WTC11 (cell line): ENCODE measurements around the gene HOXD8. TPM values are rescaled to one million over a fixed set of nuclear protein-coding genes. Genes with fewer than 3 reads are reported as not detected.

Experiments
- ATAC-seq: fragments of 200-7000 bp; cut with Tn5 transposase; 2 replicates; pipeline ENCODE4 v1.10.0; 2021; ENCODE audit warnings: mild to moderate bottlenecking, moderate library complexity
- CTCF ChIA-PET: fragments of 300-600 bp; sonication (Branson Sonifier 250); formaldehyde crosslinking; loops from one replicate; lab custom pipeline; 2021; ENCODE audit warnings: antibody characterized with exemption; lab: Charles Lee
- POLR2A ChIA-PET: fragments of 350-600 bp; sonication (Branson Sonifier 250); formaldehyde crosslinking; loops from one replicate; lab custom pipeline; 2021; ENCODE audit warnings: antibody characterized with exemption; lab: Charles Lee
- DNase-seq: peaks from one replicate; pipeline ENCODE4 v3.0.0; 2021; ENCODE audit warnings: low spot score
- H3K27ac Mint-ChIP-seq: 2 replicates; pipeline ENCODE4 v1.8.0; 2021; ENCODE audit warnings: mixed read lengths
- H3K27me3 Mint-ChIP-seq: 2 replicates; pipeline ENCODE4 v1.8.0; 2021; ENCODE audit warnings: low read depth, mild to moderate bottlenecking, moderate library complexity, mixed read lengths
- H3K36me3 Mint-ChIP-seq: 2 replicates; pipeline ENCODE4 v1.8.0; 2021; ENCODE audit warnings: mixed read lengths
- H3K4me1 Mint-ChIP-seq: 2 replicates; pipeline ENCODE4 v1.8.0; 2022; ENCODE audit warnings: mixed read lengths
- H3K4me3 Mint-ChIP-seq: 2 replicates; pipeline ENCODE4 v1.8.0; 2021; ENCODE audit warnings: mild to moderate bottlenecking, moderate library complexity, mixed read lengths
- H3K9me3 Mint-ChIP-seq: 2 replicates; pipeline ENCODE4 v1.8.0; 2021; ENCODE audit warnings: mixed read lengths
- FOXP1 ChIP-seq: sonication (generic); formaldehyde crosslinking; IDR thresholded peaks from 2 replicates; pipeline ENCODE4 v1.8.0; 2022; ENCODE audit warnings: missing genetic modification reagents, mild to moderate bottlenecking, moderate library complexity, borderline replicate concordance
- GABPB1 ChIP-seq: sonication (generic); formaldehyde crosslinking; IDR thresholded peaks from 2 replicates; pipeline ENCODE4 v1.8.1; 2023; ENCODE audit warnings: mild to moderate bottlenecking, missing genetic modification reagents
- HMGA2 ChIP-seq: fragments of 250-450 bp; sonication (Bioruptor Pico); IDR thresholded peaks from 2 replicates; pipeline ENCODE4 v1.4.0; 2021; ENCODE audit warnings: mild to moderate bottlenecking, moderate library complexity
- NFATC4 ChIP-seq: fragments of 250-450 bp; sonication (Bioruptor Pico); IDR thresholded peaks from 2 replicates; pipeline ENCODE4 v1.9.0; 2021; ENCODE audit warnings: mild to moderate bottlenecking
- NFE2L1 ChIP-seq: sonication (generic); formaldehyde crosslinking; IDR thresholded peaks from 2 replicates; pipeline ENCODE4 v1.8.1; 2023; ENCODE audit warnings: missing genetic modification reagents
- NR3C1 ChIP-seq: sonication (generic); formaldehyde crosslinking; conservative IDR thresholded peaks from 2 replicates; pipeline ENCODE4 v1.8.1; 2023; ENCODE audit warnings: low read depth, mild to moderate bottlenecking, missing genetic modification reagents
- total RNA-seq: library from RNA; stranded (reverse); gene quantifications from 3 replicates; pipeline ENCODE4 v1.2.3, GENCODE V29; 2021
- TF ChIP-seq, protein P1 (sequence below): sonication (generic); formaldehyde crosslinking; IDR thresholded peaks from 2 replicates; pipeline ENCODE4 v1.8.0; 2022; ENCODE audit warnings: mild to moderate bottlenecking, missing genetic modification reagents
- TF ChIP-seq, protein P2 (sequence below): fragments of 200-600 bp; IDR thresholded peaks from 2 replicates; pipeline ENCODE4 v1.8.0; 2022; ENCODE audit warnings: antibody characterized with exemption
- TF ChIP-seq, protein P3 (sequence below): sonication (generic); formaldehyde crosslinking; IDR thresholded peaks from 2 replicates; pipeline ENCODE4 v1.8.0; 2023; ENCODE audit warnings: missing genetic modification reagents, mild to moderate bottlenecking, borderline replicate concordance
- TF ChIP-seq, protein P4 (sequence below): sonication (generic); formaldehyde crosslinking; IDR thresholded peaks from 2 replicates; pipeline ENCODE4 v1.8.0; 2022; ENCODE audit warnings: mild to moderate bottlenecking, missing genetic modification reagents
- TF ChIP-seq, protein P5 (sequence below): sonication (generic); formaldehyde crosslinking; IDR thresholded peaks from 2 replicates; pipeline ENCODE4 v1.8.1; 2023; ENCODE audit warnings: mild to moderate bottlenecking, moderate library complexity, missing genetic modification reagents
- TF ChIP-seq, protein P6 (sequence below): sonication (generic); formaldehyde crosslinking; IDR thresholded peaks from 2 replicates; pipeline ENCODE4 v1.8.0; 2022; ENCODE audit warnings: missing genetic modification reagents
- TF ChIP-seq, protein P7 (sequence below): sonication (generic); formaldehyde crosslinking; IDR thresholded peaks from 2 replicates; pipeline ENCODE4 v1.8.1; 2022; ENCODE audit warnings: low read depth, missing genetic modification reagents, borderline replicate concordance

HOXD8 gene
- total RNA-seq, 1 experiment from 2014 or later: not detected

DNA sequence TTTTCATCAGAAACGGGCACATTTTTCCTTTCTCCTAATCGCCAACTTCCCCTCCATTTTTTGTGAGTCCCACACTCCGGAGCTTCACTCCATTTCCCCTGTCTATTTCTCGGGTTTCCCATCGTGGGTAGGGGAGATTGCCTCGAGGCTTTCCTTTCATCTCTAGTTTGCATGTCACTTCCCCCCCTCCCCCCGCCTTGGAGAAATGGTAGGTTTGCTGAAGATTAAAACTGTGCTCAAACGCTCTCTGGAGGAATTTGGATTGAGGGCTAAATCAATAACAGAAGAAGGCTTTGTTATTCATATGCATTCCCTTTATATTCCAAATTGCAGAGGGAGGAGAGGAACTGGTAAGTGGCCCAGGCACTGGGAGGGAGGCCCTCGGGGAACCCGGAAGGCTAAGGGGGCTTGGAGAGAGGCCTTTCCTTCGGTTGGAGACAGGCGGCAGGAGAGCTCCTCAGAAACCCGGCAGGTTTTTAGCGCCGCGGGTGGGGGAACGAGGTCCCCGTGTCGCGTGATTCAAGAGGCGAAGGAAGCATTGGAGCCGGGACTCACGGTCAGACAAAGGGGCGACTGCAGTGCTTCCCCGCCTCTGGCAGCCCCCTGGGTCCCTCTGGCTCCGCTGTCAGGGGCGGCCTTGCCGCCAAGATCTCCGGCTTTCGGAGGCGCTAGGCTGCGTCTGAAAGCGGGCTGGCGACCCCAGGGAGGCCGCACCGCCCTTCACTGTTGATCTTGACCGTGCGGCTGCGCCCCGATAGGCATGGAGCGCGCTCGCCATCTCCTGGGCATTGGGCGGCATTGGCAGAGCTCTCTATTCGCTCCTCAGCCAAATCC, 32.3 kb upstream of the HOXD8 start:
- Mint-ChIP-seq H3K4me3 (peak overlapping the region; percentile 65), H3K4me1 (peaks cover 65% of the 10 kb centered on the region), H3K36me3 (peaks cover 2% of the 10 kb centered on the region; the same call in 1 of the 2 replicates), H3K9me3 (no peaks in the 10 kb centered on the region), H3K27ac (peak overlapping the region; percentile 37; the same call in 1 of the 2 replicates), H3K27me3 (peaks cover 96% of the 10 kb centered on the region)
- TF ChIP-seq, protein P1, sequence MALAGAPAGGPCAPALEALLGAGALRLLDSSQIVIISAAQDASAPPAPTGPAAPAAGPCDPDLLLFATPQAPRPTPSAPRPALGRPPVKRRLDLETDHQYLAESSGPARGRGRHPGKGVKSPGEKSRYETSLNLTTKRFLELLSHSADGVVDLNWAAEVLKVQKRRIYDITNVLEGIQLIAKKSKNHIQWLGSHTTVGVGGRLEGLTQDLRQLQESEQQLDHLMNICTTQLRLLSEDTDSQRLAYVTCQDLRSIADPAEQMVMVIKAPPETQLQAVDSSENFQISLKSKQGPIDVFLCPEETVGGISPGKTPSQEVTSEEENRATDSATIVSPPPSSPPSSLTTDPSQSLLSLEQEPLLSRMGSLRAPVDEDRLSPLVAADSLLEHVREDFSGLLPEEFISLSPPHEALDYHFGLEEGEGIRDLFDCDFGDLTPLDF (CRISPR knock-in tag): no peak
- TF ChIP-seq, protein P2, sequence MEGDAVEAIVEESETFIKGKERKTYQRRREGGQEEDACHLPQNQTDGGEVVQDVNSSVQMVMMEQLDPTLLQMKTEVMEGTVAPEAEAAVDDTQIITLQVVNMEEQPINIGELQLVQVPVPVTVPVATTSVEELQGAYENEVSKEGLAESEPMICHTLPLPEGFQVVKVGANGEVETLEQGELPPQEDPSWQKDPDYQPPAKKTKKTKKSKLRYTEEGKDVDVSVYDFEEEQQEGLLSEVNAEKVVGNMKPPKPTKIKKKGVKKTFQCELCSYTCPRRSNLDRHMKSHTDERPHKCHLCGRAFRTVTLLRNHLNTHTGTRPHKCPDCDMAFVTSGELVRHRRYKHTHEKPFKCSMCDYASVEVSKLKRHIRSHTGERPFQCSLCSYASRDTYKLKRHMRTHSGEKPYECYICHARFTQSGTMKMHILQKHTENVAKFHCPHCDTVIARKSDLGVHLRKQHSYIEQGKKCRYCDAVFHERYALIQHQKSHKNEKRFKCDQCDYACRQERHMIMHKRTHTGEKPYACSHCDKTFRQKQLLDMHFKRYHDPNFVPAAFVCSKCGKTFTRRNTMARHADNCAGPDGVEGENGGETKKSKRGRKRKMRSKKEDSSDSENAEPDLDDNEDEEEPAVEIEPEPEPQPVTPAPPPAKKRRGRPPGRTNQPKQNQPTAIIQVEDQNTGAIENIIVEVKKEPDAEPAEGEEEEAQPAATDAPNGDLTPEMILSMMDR: peak; percentile 74
- TF ChIP-seq NFATC4: no peak
- TF ChIP-seq, protein P3, sequence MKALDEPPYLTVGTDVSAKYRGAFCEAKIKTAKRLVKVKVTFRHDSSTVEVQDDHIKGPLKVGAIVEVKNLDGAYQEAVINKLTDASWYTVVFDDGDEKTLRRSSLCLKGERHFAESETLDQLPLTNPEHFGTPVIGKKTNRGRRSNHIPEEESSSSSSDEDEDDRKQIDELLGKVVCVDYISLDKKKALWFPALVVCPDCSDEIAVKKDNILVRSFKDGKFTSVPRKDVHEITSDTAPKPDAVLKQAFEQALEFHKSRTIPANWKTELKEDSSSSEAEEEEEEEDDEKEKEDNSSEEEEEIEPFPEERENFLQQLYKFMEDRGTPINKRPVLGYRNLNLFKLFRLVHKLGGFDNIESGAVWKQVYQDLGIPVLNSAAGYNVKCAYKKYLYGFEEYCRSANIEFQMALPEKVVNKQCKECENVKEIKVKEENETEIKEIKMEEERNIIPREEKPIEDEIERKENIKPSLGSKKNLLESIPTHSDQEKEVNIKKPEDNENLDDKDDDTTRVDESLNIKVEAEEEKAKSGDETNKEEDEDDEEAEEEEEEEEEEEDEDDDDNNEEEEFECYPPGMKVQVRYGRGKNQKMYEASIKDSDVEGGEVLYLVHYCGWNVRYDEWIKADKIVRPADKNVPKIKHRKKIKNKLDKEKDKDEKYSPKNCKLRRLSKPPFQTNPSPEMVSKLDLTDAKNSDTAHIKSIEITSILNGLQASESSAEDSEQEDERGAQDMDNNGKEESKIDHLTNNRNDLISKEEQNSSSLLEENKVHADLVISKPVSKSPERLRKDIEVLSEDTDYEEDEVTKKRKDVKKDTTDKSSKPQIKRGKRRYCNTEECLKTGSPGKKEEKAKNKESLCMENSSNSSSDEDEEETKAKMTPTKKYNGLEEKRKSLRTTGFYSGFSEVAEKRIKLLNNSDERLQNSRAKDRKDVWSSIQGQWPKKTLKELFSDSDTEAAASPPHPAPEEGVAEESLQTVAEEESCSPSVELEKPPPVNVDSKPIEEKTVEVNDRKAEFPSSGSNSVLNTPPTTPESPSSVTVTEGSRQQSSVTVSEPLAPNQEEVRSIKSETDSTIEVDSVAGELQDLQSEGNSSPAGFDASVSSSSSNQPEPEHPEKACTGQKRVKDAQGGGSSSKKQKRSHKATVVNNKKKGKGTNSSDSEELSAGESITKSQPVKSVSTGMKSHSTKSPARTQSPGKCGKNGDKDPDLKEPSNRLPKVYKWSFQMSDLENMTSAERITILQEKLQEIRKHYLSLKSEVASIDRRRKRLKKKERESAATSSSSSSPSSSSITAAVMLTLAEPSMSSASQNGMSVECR: no peak
- TF ChIP-seq, protein P4, sequence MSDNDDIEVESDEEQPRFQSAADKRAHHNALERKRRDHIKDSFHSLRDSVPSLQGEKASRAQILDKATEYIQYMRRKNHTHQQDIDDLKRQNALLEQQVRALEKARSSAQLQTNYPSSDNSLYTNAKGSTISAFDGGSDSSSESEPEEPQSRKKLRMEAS: peak; percentile 29; the same call in 1 of the 2 replicates
- TF ChIP-seq, protein P5, sequence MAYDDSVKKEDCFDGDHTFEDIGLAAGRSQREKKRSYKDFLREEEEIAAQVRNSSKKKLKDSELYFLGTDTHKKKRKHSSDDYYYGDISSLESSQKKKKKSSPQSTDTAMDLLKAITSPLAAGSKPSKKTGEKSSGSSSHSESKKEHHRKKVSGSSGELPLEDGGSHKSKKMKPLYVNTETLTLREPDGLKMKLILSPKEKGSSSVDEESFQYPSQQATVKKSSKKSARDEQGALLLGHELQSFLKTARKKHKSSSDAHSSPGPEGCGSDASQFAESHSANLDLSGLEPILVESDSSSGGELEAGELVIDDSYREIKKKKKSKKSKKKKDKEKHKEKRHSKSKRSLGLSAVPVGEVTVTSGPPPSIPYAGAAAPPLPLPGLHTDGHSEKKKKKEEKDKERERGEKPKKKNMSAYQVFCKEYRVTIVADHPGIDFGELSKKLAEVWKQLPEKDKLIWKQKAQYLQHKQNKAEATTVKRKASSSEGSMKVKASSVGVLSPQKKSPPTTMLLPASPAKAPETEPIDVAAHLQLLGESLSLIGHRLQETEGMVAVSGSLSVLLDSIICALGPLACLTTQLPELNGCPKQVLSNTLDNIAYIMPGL: 0 out of 2 replicates have a peak, but pooled peaks have one; percentile 41
- TF ChIP-seq, protein P6, sequence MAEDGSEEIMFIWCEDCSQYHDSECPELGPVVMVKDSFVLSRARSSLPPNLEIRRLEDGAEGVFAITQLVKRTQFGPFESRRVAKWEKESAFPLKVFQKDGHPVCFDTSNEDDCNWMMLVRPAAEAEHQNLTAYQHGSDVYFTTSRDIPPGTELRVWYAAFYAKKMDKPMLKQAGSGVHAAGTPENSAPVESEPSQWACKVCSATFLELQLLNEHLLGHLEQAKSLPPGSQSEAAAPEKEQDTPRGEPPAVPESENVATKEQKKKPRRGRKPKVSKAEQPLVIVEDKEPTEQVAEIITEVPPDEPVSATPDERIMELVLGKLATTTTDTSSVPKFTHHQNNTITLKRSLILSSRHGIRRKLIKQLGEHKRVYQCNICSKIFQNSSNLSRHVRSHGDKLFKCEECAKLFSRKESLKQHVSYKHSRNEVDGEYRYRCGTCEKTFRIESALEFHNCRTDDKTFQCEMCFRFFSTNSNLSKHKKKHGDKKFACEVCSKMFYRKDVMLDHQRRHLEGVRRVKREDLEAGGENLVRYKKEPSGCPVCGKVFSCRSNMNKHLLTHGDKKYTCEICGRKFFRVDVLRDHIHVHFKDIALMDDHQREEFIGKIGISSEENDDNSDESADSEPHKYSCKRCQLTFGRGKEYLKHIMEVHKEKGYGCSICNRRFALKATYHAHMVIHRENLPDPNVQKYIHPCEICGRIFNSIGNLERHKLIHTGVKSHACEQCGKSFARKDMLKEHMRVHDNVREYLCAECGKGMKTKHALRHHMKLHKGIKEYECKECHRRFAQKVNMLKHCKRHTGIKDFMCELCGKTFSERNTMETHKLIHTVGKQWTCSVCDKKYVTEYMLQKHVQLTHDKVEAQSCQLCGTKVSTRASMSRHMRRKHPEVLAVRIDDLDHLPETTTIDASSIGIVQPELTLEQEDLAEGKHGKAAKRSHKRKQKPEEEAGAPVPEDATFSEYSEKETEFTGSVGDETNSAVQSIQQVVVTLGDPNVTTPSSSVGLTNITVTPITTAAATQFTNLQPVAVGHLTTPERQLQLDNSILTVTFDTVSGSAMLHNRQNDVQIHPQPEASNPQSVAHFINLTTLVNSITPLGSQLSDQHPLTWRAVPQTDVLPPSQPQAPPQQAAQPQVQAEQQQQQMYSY (CRISPR knock-in tag): peak; percentile 77
- 0 out of 2 replicates have a peak, but pooled peaks have one; percentile 58 for TF ChIP-seq NFE2L1
- TF ChIP-seq GABPB1: peak; percentile 41; the same call in 1 of the 2 replicates
- no peak for TF ChIP-seq HMGA2 (CRISPR knock-in tag)
- TF ChIP-seq NR3C1: no peak
- TF ChIP-seq, protein P7, sequence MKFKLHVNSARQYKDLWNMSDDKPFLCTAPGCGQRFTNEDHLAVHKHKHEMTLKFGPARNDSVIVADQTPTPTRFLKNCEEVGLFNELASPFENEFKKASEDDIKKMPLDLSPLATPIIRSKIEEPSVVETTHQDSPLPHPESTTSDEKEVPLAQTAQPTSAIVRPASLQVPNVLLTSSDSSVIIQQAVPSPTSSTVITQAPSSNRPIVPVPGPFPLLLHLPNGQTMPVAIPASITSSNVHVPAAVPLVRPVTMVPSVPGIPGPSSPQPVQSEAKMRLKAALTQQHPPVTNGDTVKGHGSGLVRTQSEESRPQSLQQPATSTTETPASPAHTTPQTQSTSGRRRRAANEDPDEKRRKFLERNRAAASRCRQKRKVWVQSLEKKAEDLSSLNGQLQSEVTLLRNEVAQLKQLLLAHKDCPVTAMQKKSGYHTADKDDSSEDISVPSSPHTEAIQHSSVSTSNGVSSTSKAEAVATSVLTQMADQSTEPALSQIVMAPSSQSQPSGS (CRISPR knock-in tag): no peak
- peak; percentile 56; the same call in 1 of the 2 replicates for TF ChIP-seq FOXP1 (CRISPR knock-in tag)
- POLR2A ChIA-PET: interaction anchor here (0.6 kb wide), 1 partner anchor 13 kb away, joined by 4 read pairs; no protein-coding TSS in a partner anchor
- DNase-seq (peak; percentile 93), ATAC-seq (peak; percentile 68)
- CTCF ChIA-PET: interaction anchor here (0.6 to 4.2 kb wide), 38 partner anchors 9 to 1644 kb away, joined by 3 to 56 read pairs (median 4); partner anchors contain the start of genes HOXD11, HOXD9 and LNPK
